ENCODE data around the gene DSEL.
A peak's percentile ranks its signal among the peaks of the same experiment; 100 is the strongest.

DNA sequence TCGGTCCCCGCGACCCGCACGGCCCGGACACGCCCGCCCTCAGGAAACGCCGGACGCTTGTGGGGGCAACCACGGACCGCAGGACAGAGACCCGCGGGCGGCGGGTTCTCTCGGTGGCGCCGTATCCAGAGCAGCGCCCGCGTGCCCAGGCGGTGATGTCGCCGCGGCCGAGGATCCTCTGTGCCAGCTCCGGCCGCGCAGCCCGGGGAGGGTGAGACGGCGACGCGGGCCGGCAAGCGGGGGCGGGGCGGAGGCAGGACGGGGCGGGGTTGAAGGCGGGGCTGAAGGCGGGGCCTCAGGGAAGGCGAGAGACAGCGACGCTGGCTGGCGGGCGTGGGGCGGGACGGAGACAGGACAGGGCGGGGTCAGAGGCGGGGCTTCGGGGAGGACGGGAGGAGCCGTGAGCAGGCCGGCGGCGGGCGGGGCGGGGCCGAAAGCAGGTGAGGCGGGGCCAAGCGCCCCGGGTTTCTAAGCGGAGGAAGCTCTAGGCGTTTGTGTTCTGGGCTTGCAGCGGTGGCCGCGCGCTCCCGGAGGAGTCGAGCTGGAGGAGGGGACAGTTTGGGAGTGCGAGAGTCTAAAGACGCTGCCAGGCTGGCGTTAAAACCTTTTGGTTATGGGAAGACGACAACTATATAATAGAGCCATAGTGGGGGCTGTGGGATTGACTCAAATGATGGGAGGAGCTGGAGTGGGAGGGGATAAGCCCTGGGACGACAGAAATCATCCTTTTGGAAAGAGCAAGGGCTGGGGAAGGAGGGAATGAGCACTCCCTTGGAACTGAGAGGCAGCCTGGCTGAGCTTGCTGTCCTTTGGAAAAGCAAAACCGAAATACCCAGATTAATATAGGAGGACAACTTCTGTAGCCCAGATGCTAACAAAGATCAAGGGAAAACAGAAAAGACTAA lies at the start of gene DSEL:
- TF ChIP-seq POLR2A (IDR thresholded peaks at IDR 0.05; ENCODE audit: low read depth, low read length) (peak; percentile 67; the same call in 1 of the 2 replicates), RAD21 (IDR thresholded peaks at IDR 0.05; ENCODE audit: low read length) (0 out of 2 replicates have a peak, but pooled peaks have one; percentile 19), SMC3 (IDR thresholded peaks at IDR 0.05; ENCODE audit: low read depth, low read length) (no peak), CEBPB (IDR thresholded peaks at IDR 0.05; ENCODE audit: low read depth, low read length) (no peak), CHD1 (IDR thresholded peaks at IDR 0.05; ENCODE audit: low read depth, low read length) (no peak), RCOR1 (IDR thresholded peaks at IDR 0.05; ENCODE audit: insufficient replicate concordance, low read length) (no peak)
- TF ChIP-seq, protein P1, sequence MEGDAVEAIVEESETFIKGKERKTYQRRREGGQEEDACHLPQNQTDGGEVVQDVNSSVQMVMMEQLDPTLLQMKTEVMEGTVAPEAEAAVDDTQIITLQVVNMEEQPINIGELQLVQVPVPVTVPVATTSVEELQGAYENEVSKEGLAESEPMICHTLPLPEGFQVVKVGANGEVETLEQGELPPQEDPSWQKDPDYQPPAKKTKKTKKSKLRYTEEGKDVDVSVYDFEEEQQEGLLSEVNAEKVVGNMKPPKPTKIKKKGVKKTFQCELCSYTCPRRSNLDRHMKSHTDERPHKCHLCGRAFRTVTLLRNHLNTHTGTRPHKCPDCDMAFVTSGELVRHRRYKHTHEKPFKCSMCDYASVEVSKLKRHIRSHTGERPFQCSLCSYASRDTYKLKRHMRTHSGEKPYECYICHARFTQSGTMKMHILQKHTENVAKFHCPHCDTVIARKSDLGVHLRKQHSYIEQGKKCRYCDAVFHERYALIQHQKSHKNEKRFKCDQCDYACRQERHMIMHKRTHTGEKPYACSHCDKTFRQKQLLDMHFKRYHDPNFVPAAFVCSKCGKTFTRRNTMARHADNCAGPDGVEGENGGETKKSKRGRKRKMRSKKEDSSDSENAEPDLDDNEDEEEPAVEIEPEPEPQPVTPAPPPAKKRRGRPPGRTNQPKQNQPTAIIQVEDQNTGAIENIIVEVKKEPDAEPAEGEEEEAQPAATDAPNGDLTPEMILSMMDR (conservative IDR thresholded peaks at IDR 0.05; ENCODE audit: low read depth, low read length): no peak
- TF ChIP-seq, protein P2, sequence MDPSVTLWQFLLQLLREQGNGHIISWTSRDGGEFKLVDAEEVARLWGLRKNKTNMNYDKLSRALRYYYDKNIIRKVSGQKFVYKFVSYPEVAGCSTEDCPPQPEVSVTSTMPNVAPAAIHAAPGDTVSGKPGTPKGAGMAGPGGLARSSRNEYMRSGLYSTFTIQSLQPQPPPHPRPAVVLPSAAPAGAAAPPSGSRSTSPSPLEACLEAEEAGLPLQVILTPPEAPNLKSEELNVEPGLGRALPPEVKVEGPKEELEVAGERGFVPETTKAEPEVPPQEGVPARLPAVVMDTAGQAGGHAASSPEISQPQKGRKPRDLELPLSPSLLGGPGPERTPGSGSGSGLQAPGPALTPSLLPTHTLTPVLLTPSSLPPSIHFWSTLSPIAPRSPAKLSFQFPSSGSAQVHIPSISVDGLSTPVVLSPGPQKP (IDR thresholded peaks at IDR 0.05; ENCODE audit: borderline replicate concordance, low read depth, low read length): no peak

All from IMR-90 (cell line).